OCI-LY7 (cell line): ENCODE data around the gene DMD.

ENCODE experiments used
- CTCF ChIP-seq: fragments of 200-600 bp; sonication (generic); conservative IDR thresholded peaks from 2 replicates; pipeline ENCODE4 v1.5.1; 2014; ENCODE audit warnings: mild to moderate bottlenecking, antibody characterized with exemption, low read length, moderate library complexity, mixed read lengths
- EZH2phosphoT487 ChIP-seq: fragments of 200-600 bp; sonication (generic); IDR thresholded peaks from 2 replicates; pipeline ENCODE4 v1.6.1; 2018; ENCODE audit warnings: low read depth, borderline replicate concordance, mild to moderate bottlenecking, mixed run types, antibody characterized with exemption, low read length, moderate library complexity, mixed read lengths

DNA sequence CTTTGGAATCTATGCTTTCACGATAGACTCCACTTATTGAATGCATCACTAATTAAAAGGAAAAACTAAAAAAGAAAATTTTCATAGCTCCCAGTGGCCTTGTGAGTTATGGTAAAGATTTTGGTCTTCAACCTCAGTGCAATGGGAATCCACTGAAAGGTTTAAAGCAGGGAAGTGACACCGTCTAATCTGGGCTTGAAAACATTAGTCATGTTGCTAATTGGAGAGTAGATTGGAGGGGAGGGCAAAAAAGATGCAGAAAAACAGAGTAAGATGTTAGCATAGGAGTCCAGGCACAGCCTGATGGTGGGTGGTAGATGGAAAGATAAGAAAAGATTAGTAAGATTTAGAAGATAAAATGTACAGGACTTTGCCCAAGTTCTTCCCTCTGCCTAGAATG lies 1506.4 kb downstream of the DMD start:
- TF ChIP-seq CTCF = no peak
- TF ChIP-seq EZH2phosphoT487 = no peak
